ENCODE results near the gene SLC15A5.
A peak's percentile ranks its signal among the peaks of the same experiment; 100 is the strongest.

Gene SLC15A5

GRCh38 chr12:16171348-16171747, 106.1 kb downstream of the SLC15A5 start:
- DNase-seq: no peak
- H3K9me3 ChIP-seq: no peaks in the 10 kb centered on the region
- H3K36me3 ChIP-seq: no peaks in the 10 kb centered on the region
- H3K4me1 ChIP-seq: no peaks in the 10 kb centered on the region
- no peak overlapping the region for H3K4me3 ChIP-seq (ENCODE audit: low read depth, low read length)
- H3K27me3 ChIP-seq: no peaks in the 10 kb centered on the region; the same call in 1 of the 2 replicates
- TF ChIP-seq, protein P1, sequence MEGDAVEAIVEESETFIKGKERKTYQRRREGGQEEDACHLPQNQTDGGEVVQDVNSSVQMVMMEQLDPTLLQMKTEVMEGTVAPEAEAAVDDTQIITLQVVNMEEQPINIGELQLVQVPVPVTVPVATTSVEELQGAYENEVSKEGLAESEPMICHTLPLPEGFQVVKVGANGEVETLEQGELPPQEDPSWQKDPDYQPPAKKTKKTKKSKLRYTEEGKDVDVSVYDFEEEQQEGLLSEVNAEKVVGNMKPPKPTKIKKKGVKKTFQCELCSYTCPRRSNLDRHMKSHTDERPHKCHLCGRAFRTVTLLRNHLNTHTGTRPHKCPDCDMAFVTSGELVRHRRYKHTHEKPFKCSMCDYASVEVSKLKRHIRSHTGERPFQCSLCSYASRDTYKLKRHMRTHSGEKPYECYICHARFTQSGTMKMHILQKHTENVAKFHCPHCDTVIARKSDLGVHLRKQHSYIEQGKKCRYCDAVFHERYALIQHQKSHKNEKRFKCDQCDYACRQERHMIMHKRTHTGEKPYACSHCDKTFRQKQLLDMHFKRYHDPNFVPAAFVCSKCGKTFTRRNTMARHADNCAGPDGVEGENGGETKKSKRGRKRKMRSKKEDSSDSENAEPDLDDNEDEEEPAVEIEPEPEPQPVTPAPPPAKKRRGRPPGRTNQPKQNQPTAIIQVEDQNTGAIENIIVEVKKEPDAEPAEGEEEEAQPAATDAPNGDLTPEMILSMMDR (IDR thresholded peaks at IDR 0.05; ENCODE audit: low read depth, low read length): no peak

DNA sequence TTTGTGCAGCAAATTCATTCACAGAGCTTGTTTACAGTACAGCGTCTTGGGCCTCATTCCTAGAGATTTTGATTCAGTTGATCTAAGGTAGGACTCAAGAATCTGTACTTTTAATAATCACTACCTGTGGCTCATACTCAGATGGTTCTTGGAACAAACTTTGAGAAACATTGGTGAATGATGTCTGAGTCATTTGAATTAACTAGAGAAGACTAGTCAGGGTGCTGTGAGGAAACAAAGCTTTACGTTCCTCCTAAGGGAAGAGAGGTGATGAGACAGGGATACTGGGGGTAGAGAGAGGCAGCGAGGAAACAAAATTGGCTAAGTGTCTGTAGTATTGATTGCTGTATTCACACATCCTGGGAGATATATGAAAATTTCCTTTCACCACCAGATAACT, 109.4 kb downstream of the SLC15A5 start:
- TF ChIP-seq, protein P1 (IDR thresholded peaks at IDR 0.05; ENCODE audit: low read depth, low read length): no peak
- Histone ChIP-seq H3K36me3 (no peaks in the 10 kb centered on the region), H3K4me1 (no peaks in the 10 kb centered on the region), H3K27me3 (no peaks in the 10 kb centered on the region; the same call in 1 of the 2 replicates), H3K9me3 (no peaks in the 10 kb centered on the region), H3K4me3 (ENCODE audit: low read depth, low read length) (no peak overlapping the region)
- DNase-seq: no peak

DNA sequence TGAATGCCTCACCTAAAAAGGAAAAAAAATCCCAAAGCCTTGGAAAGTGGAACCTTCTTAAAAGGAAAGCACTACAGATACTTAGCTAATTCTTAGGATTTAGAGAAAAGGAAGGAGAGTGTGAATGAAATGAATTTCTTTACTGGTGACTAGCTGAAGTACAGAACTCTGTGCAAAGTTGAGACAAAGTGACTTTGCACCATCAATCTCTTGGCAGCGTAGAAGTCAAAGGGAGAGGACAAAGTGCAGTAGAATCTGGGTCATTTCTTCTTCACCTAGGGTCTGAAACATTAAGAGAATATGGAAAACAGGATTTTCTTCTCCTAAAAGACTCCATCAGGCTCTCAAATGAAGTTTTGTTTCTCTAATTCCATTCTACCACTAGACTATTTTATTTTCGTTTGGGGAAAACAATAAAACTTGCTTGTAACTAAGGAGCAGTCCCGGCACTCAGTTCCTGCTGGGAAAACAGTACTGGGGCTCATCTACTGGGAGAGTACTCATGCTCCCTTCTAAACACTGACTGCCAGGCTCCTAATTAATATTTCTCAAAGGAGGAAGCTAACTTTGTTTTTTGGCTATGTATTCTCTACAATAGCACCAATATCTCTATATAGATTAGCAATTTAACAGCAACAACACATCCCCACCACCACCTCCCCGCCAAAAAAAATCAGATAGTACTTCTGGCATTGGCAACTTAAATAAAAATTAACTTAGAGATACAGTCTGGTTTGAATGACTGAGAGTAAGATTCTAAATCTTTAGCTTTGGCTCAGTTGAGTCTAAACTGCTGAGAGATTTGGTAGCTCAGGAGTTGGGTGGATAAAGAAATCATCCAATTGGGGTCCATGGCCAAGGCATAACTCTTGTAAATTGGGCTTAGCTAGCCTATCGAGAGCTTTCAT, 110.7 kb downstream of the SLC15A5 start:
- no peak for DNase-seq
- Histone ChIP-seq H3K9me3 (no peaks in the 10 kb centered on the region), H3K36me3 (no peaks in the 10 kb centered on the region), H3K4me3 (ENCODE audit: low read depth, low read length) (no peak overlapping the region), H3K4me1 (no peaks in the 10 kb centered on the region), H3K27me3 (no peaks in the 10 kb centered on the region; the same call in 1 of the 2 replicates)
- TF ChIP-seq, protein P1 (IDR thresholded peaks at IDR 0.05; ENCODE audit: low read depth, low read length): no peak

DNA sequence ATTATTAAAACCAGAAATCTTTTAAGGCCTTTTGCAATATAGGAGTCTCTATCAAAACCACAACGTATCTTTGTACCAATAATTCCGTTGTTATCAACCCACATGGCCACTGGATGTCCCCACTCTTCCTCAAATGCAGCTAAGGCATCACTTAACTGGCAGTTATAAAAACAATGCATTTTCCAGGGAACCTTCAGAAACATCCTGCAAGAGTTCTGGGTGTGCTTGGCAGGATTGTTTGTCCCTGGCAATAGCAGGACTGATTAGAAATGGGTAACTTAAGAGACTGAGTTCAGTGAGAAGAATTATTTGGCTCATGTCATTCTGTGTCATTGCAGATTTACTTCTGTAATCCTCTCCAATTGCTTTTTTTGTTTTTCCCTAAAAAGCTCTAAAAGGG, 112.0 kb downstream of the SLC15A5 start:
- DNase-seq: peak; percentile 11
- Histone ChIP-seq H3K4me3 (ENCODE audit: low read depth, low read length) (no peak overlapping the region), H3K9me3 (no peaks in the 10 kb centered on the region), H3K4me1 (no peaks in the 10 kb centered on the region), H3K36me3 (no peaks in the 10 kb centered on the region), H3K27me3 (no peaks in the 10 kb centered on the region; the same call in 1 of the 2 replicates)
- TF ChIP-seq, protein P1 (IDR thresholded peaks at IDR 0.05; ENCODE audit: low read depth, low read length): peak; percentile 51

DNA sequence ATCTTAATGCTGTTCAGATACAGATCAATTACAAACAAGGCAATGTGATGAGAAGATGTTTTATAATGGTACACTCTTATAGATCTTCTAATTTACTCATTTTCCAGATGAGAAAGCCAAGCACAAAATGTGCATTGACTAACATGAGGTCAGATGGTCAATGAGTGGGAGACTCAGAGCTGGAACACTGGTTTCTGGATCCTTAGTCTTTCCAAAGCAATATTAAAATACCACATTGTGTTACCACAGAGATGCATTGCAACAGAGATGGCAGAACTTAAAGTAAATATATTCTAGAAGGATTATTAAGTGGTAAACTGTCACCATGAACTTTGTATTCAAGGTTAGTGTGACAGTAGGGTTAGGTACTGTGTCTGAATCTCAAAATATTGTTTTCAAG, 113.6 kb downstream of the SLC15A5 start:
- TF ChIP-seq, protein P1 (IDR thresholded peaks at IDR 0.05; ENCODE audit: low read depth, low read length): no peak
- Histone ChIP-seq H3K9me3 (no peaks in the 10 kb centered on the region), H3K4me3 (ENCODE audit: low read depth, low read length) (no peak overlapping the region), H3K27me3 (no peaks in the 10 kb centered on the region; the same call in 1 of the 2 replicates), H3K36me3 (no peaks in the 10 kb centered on the region), H3K4me1 (no peaks in the 10 kb centered on the region)
- no peak for DNase-seq

DNA sequence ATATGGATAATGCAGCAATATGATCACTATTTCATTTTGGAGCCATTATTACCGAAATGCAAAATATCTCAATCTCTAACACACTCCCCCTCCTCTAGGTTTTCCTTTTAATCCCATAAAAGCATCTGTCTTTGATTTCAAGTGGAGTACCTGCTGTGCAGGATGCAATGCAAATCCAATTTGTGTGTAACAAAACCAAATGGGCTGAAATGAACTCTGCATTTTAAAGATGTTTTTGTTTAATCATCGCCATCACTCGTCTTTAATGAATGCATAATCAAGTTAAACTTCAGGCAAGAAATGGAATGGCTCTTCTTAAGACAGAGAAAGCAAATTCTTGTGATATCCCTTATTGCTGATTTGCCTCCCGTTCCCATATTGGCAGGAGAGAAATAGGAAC, 114.3 kb downstream of the SLC15A5 start:
- H3K9me3 ChIP-seq: no peaks in the 10 kb centered on the region
- TF ChIP-seq, protein P1 (IDR thresholded peaks at IDR 0.05; ENCODE audit: low read depth, low read length): no peak
- no peaks in the 10 kb centered on the region for H3K4me1 ChIP-seq
- H3K27me3 ChIP-seq: no peaks in the 10 kb centered on the region
- H3K4me3 ChIP-seq (ENCODE audit: low read depth, low read length): no peak overlapping the region
- no peaks in the 10 kb centered on the region for H3K36me3 ChIP-seq
- no peak for DNase-seq
